ENCODE measurements around the gene ZSWIM1. TPM values are rescaled to one million over a fixed set of nuclear protein-coding genes. Genes with fewer than 3 reads are reported as not detected.

The ZSWIM1 gene
- total and polyA plus RNA-seq, 2 donors (not counting 1 experiment from before 2014, with no cell fraction given): 5.4 to 15.7 TPM

DNA sequence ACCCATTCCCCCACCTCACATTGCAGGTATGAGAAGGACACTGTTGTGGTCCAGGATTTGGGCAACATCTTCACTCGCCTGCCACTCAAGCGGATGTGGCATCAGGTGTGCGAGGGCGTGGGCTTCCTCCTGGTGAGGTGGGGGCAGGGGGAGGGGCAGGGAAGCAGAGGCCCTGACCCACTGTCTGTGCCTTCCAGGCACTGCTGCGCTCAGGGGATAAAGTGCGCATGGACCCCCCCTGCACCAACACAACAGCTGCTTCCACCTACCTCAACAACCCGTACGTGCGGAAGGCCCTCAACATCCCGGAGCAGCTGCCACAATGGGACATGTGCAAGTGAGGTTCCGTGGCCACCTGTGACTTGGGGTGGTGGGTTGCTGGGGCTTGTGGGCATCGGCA lies 13.8 kb downstream of the ZSWIM1 start:
- H2AFZ ChIP-seq (ENCODE audit: insufficient read depth, low read depth, low read length, poor library complexity, severe bottlenecking): no peak overlapping the region
- peaks cover 7% of the 10 kb centered on the region for H3K79me2 ChIP-seq (ENCODE audit: control insufficient read depth, insufficient read depth, low read length)
- DNase-seq (peak; percentile 1), ATAC-seq (ENCODE audit: low read depth) (no peak)
- 71% methylated on average over 4 of the region's 12 CpGs for WGBS (ENCODE audit: insufficient coverage)
- peaks cover 0 to 26% of the 10 kb centered on the region in 2 experiments for H3K36me3 ChIP-seq (replicated peaks in 1 of 2; ENCODE audit: control extremely low read depth in 1 of 2, control insufficient read depth in 1 of 2, extremely low read depth in 1 of 2, insufficient read depth in 2 of 2, low read length in 1 of 2)
- intact Hi-C loops (cut with micrococcal nuclease): no loop called here
- H3K27me3 ChIP-seq (replicated peaks in 1 of 4; ENCODE audit: control extremely low read depth in 1 of 4, control insufficient read depth in 3 of 4, insufficient read depth in 4 of 4, low read length in 3 of 4): no peaks in the 10 kb centered on the region
- H3K27ac ChIP-seq (ENCODE audit: low read length in 2 of 2): no peak overlapping the region
- H3K9me3 Mint-ChIP-seq (ENCODE audit: insufficient read depth): no peaks in the 10 kb centered on the region
- no peak overlapping the region for H3K4me3 Mint-ChIP-seq
- no peak for TF ChIP-seq EZH2 (IDR thresholded peaks at IDR 0.05; ENCODE audit: borderline replicate concordance, insufficient read depth, low read depth, low read length, poor library complexity, severe bottlenecking)
- TF ChIP-seq, protein P1, sequence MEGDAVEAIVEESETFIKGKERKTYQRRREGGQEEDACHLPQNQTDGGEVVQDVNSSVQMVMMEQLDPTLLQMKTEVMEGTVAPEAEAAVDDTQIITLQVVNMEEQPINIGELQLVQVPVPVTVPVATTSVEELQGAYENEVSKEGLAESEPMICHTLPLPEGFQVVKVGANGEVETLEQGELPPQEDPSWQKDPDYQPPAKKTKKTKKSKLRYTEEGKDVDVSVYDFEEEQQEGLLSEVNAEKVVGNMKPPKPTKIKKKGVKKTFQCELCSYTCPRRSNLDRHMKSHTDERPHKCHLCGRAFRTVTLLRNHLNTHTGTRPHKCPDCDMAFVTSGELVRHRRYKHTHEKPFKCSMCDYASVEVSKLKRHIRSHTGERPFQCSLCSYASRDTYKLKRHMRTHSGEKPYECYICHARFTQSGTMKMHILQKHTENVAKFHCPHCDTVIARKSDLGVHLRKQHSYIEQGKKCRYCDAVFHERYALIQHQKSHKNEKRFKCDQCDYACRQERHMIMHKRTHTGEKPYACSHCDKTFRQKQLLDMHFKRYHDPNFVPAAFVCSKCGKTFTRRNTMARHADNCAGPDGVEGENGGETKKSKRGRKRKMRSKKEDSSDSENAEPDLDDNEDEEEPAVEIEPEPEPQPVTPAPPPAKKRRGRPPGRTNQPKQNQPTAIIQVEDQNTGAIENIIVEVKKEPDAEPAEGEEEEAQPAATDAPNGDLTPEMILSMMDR (IDR thresholded peaks at IDR 0.05): no peak
- no peaks in the 10 kb centered on the region for H3K27me3 Mint-ChIP-seq
- H4K20me1 ChIP-seq (ENCODE audit: control insufficient read depth, insufficient read depth, low read length, poor library complexity, severe bottlenecking): no peaks in the 10 kb centered on the region
- POLR2A ChIA-PET: no interaction called here
- no peaks in the 10 kb centered on the region for H3K9me3 ChIP-seq (ENCODE audit: control extremely low read depth in 1 of 3, control insufficient read depth in 2 of 3, insufficient read depth in 1 of 3, low read length in 2 of 3)
- peaks cover 23 to 28% of the 10 kb centered on the region in 2 donors for H3K4me1 ChIP-seq (ENCODE audit: control insufficient read depth in 2 of 2, insufficient read depth in 2 of 2, low read length in 2 of 2)
- H3K9ac ChIP-seq (ENCODE audit: low read length): no peak overlapping the region
- CTCF ChIA-PET: no interaction called here
- no peak overlapping the region for H3K4me2 ChIP-seq (replicated peaks; ENCODE audit: low read depth, low read length, poor library complexity, severe bottlenecking)
- H3K27ac Mint-ChIP-seq: no peak overlapping the region
- H3K4me3 ChIP-seq (ENCODE audit: control extremely low read depth in 1 of 5, extremely low read depth in 1 of 5, insufficient read depth in 1 of 5, low read depth in 2 of 5, low read length in 4 of 5): no peak overlapping the region
- peaks cover 29% of the 10 kb centered on the region for H3K4me1 Mint-ChIP-seq

DNA sequence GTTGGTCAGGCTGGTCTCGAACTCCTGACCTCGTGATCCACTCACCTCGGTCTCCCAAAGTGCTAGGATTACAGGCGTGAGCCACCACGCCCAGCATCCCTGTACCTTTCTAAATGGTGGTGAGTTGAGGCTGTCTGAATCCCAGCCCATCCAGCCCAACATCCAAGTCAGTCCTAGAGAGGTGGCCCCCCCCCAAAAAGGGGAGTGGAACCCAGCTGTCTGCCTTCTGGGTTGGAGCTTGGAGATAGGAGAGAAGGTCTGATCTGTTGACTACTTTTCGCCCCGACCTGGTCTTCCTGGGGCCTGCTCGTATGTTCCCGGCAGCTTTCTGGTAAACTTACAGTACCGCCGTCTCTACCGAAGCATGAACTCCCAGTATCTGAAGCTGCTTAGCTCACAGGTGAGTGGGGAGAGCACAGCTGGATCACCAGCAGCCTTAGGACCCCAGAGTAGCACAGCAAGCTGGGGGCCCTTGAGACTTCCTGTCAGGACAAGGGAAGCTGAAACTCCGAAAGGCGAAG lies 15.7 kb downstream of the ZSWIM1 start:
- WGBS (ENCODE audit: insufficient coverage): 99% methylated on average over 9 of the region's 14 CpGs
- Histone ChIP-seq H3K36me3 (replicated peaks in 1 of 2; ENCODE audit: control extremely low read depth in 1 of 2, control insufficient read depth in 1 of 2, extremely low read depth in 1 of 2, insufficient read depth in 2 of 2, low read length in 1 of 2) (peaks cover 0 to 26% of the 10 kb centered on the region in 2 experiments), H4K20me1 (ENCODE audit: control insufficient read depth, insufficient read depth, low read length, poor library complexity, severe bottlenecking) (no peaks in the 10 kb centered on the region), H3K4me3 (ENCODE audit: control extremely low read depth in 1 of 5, extremely low read depth in 1 of 5, insufficient read depth in 1 of 5, low read depth in 2 of 5, low read length in 4 of 5) (no peak overlapping the region), H3K27me3 (replicated peaks in 1 of 4; ENCODE audit: control extremely low read depth in 1 of 4, control insufficient read depth in 3 of 4, insufficient read depth in 4 of 4, low read length in 3 of 4) (no peaks in the 10 kb centered on the region), H3K79me2 (ENCODE audit: control insufficient read depth, insufficient read depth, low read length) (peaks cover 3% of the 10 kb centered on the region), H3K4me1 (ENCODE audit: control insufficient read depth in 2 of 2, insufficient read depth in 2 of 2, low read length in 2 of 2) (peaks cover 16% of the 10 kb centered on the region in 2 donors), H3K4me2 (replicated peaks; ENCODE audit: low read depth, low read length, poor library complexity, severe bottlenecking) (no peak overlapping the region), H2AFZ (ENCODE audit: insufficient read depth, low read depth, low read length, poor library complexity, severe bottlenecking) (no peak overlapping the region), H3K9me3 (ENCODE audit: control extremely low read depth in 1 of 3, control insufficient read depth in 2 of 3, insufficient read depth in 1 of 3, low read length in 2 of 3) (no peaks in the 10 kb centered on the region), H3K27ac (ENCODE audit: low read length in 2 of 2) (no peak overlapping the region), H3K9ac (ENCODE audit: low read length) (no peak overlapping the region)
- CTCF ChIA-PET: interaction anchor here (0.7 kb wide), 1 partner anchor 97 kb away, joined by 3 read pairs; no protein-coding TSS in a partner anchor
- H3K9me3 Mint-ChIP-seq (ENCODE audit: insufficient read depth): no peaks in the 10 kb centered on the region
- DNase-seq (no peak), ATAC-seq (ENCODE audit: low read depth) (no peak)
- no peak overlapping the region for H3K27ac Mint-ChIP-seq
- peaks cover 18% of the 10 kb centered on the region for H3K4me1 Mint-ChIP-seq
- intact Hi-C loops (cut with micrococcal nuclease): no loop called here
- POLR2A ChIA-PET: no interaction called here
- H3K27me3 Mint-ChIP-seq: no peaks in the 10 kb centered on the region
- no peak overlapping the region for H3K4me3 Mint-ChIP-seq
- no peak for TF ChIP-seq EZH2 (IDR thresholded peaks at IDR 0.05; ENCODE audit: borderline replicate concordance, insufficient read depth, low read depth, low read length, poor library complexity, severe bottlenecking)
- TF ChIP-seq, protein P1 (IDR thresholded peaks at IDR 0.05): no peak
